HEK293T (cell line): ENCODE data around the gene ERFL.
"Not testable (repeated sequence)": the region's sequence is repeated elsewhere in the genome, so short reads cannot be mapped to it uniquely, and the experiment has no call there.

Source experiments
- CTCF ChIA-PET: fragments of 350-600 bp; formaldehyde crosslinking; extraction: SDS; loops from one replicate; lab custom pipeline; 2021; ENCODE audit warnings: antibody characterized with exemption, inconsistent platforms; lab: Yijun Ruan, JAX
- POLR2A ChIA-PET: fragments of 350-600 bp; formaldehyde crosslinking; extraction: SDS; loops from one replicate; lab custom pipeline; 2020; ENCODE audit warnings: antibody characterized with exemption, inconsistent platforms; lab: Yijun Ruan, JAX
- DNase-seq: peaks from one replicate; pipeline ENCODE4 v3.0.0; 2012; ENCODE audit warnings: mixed read lengths; ENCODE audit errors: extremely low spot score
- ARNT ChIP-seq: fragments of 450-650 bp; IDR thresholded peaks from 2 replicates; pipeline ENCODE4 v1.6.1; 2017; ENCODE audit warnings: mild to moderate bottlenecking
- BHLHE40 ChIP-seq: fragments of 450-650 bp; IDR thresholded peaks from 2 replicates; pipeline ENCODE4 v1.6.1; 2016; ENCODE audit warnings: mild to moderate bottlenecking, moderate library complexity, borderline replicate concordance
- CTBP1 ChIP-seq: fragments of 450-650 bp; IDR thresholded peaks from 2 replicates; pipeline ENCODE4 v1.6.1; 2016; ENCODE audit warnings: borderline replicate concordance
- ELF4 ChIP-seq: fragments of 450-650 bp; IDR thresholded peaks from 2 replicates; pipeline ENCODE4 v1.6.1; 2017; ENCODE audit warnings: antibody characterized with exemption
- FOXA1 ChIP-seq: fragments of 450-650 bp; IDR thresholded peaks from 2 replicates; pipeline ENCODE4 v1.6.1; 2016; ENCODE audit warnings: mild to moderate bottlenecking
- FOXK2 ChIP-seq: fragments of 450-650 bp; IDR thresholded peaks from 2 replicates; pipeline ENCODE4 v1.6.1; 2016; ENCODE audit warnings: mild to moderate bottlenecking
- FOXM1 ChIP-seq: fragments of 450-650 bp; IDR thresholded peaks from 2 replicates; pipeline ENCODE4 v1.6.1; 2017; ENCODE audit warnings: mild to moderate bottlenecking, borderline replicate concordance
- HDGF ChIP-seq: fragments of 450-650 bp; IDR thresholded peaks from 2 replicates; pipeline ENCODE4 v1.6.1; 2017; ENCODE audit warnings: antibody characterized with exemption, borderline replicate concordance
- L3MBTL2 ChIP-seq: fragments of 450-650 bp; conservative IDR thresholded peaks from 2 replicates; pipeline ENCODE4 v1.6.1; 2016; ENCODE audit warnings: mild to moderate bottlenecking
- LEF1 ChIP-seq: fragments of 450-650 bp; IDR thresholded peaks from 2 replicates; pipeline ENCODE4 v1.6.1; 2017; ENCODE audit warnings: mild to moderate bottlenecking, borderline replicate concordance
- NFRKB ChIP-seq: fragments of 450-650 bp; IDR thresholded peaks from 2 replicates; pipeline ENCODE4 v1.6.1; 2016; ENCODE audit warnings: mild to moderate bottlenecking, moderate library complexity
- SP1 ChIP-seq: fragments of 450-650 bp; IDR thresholded peaks from 2 replicates; pipeline ENCODE4 v1.6.1; 2017
- SUZ12 ChIP-seq: fragments of 450-650 bp; IDR thresholded peaks from 2 replicates; pipeline ENCODE4 v1.6.1; 2016; ENCODE audit warnings: mild to moderate bottlenecking
- TARDBP ChIP-seq: fragments of 450-650 bp; IDR thresholded peaks from 2 replicates; pipeline ENCODE4 v1.6.1; 2016
- ZNF384 ChIP-seq: fragments of 450-650 bp; IDR thresholded peaks from 2 replicates; pipeline ENCODE4 v1.6.1; 2016
- TF ChIP-seq, protein P1 (sequence below): fragments of 450-650 bp; IDR thresholded peaks from 2 replicates; pipeline ENCODE4 v1.6.1; 2016

The ERFL gene

DNA sequence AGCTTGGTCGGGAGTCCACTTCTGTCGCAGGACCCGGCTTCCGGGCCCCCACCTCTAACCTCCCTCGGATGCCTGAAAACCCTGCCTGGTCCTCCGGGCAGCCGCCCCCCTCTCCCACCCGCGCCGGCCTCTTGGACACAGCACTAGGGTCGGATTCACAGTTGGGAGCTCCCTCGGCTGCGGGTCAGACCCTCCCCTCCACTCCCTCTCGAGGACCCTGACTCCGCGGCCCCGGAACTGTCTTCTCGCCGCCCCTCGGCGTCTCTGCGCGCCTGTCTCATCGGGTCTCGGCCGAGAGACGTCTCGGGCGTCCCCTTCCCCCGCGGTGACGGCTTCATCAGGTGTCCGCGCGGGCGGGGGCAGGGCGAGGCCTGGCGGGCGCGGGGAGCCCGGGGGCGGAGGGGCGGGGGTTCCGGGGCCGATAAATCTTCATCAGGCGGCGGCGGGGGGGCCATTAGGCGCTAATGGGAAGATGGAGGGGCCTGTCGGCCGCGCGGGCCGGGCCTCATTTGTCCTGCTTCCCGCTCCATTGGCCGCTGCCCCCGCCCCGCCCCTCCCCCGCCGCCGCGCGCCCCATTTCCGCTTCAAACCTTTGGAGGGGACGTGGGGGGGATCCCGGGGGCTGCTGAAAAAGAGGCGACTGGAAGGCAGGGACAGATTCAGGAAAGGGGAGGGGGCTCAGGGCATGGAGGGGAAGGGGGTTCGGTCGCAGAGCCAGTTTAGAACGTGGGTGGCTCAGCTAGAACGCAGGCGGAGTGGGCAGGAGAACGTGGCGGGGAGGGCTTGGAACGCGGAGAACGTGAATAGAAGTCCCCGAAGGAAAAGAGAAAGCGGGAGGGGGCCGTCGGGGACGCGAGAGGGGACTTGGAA is 11.8 kb upstream of the ERFL start:
- DNase-seq: no peak
- ChIA-PET POLR2A (interaction anchor here (1.7 kb wide), 1 partner anchor 80 kb away, joined by 7 read pairs; the partner anchor contains the start of gene RPS19), CTCF (no interaction called here)

DNA sequence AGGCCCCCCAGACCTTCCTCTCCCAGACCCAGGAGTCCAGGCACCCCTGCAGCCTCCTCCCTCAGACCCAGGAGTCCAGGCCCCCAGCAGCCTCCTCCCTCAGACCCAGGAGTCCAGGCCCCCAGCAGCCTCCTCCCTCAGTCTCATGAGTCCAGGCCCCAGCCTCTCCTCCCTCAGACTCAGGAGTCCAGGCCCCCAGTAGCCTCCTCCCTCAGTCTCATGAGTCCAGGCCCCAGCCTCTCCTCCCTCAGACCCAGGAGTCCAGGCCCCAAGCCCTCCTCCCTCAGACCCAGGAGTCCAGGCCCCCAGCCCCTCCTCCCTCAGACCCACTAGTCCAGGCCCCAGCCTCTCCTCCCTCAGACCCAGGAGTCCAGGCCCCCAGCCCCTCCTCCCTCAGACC is 11.0 kb upstream of the ERFL start:
- CTCF ChIA-PET, DNase-seq: not testable (repeated sequence)
- POLR2A ChIA-PET: interaction anchor here (1.7 kb wide), 1 partner anchor 79 kb away, joined by 7 read pairs; the partner anchor contains the start of gene RPS19

More for the DNA sequence above, 11.8 kb upstream of the ERFL start:
- no peak for TF ChIP-seq ZNF384
- no peak for TF ChIP-seq BHLHE40
- TF ChIP-seq FOXK2: no peak
- TF ChIP-seq NFRKB: no peak

DNA sequence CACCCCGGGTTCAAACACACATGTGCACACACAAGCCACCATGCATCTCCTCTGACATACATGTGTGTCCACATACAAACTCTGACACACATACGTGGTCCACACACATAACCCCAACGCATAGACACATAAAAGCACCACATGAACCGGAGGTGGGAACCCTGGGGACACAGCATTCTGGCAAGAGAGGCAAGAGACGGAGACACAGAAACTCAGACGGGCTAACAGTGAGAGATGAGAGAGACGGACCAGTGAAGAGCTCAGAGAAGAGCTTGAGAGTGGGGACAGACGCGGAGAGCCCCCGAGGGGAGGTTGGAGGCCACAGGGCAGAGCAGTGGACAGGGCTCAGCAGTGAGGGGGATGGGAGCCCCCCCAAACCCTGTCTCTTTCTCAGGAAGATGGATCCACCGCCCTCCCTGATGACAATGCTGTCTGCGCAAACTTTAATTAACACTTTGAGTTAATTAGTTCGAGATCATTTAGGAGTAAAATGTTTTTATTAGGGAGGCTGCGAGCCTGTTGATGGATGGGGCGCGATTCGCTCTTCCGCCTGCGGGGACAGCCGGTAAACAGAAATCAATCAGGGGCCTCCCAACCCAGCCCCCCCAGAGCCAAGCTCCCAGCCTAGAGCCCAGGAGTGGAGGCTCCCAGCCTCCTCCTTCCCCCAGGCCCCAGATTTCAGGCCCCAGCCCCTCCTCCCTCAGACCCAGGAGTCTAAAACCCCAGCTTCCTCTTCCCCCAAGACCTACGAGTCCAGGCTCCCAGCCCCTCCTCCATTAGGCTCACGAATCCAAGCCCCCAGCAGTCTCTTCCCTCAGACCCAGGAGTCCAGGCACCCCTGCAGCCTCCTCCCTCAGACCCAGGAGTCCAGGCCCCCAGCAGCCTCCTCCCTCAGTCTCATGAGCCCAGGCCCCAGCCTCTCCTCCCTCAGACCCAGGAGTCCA is 9.5 kb upstream of the ERFL start:
- CTCF ChIA-PET: no interaction called here
- POLR2A ChIA-PET: interaction anchor here (1.0 to 1.4 kb wide), 3 partner anchors 20 to 64 kb away, joined by 3 to 4 read pairs (median 3); no protein-coding TSS in a partner anchor
- DNase-seq: no peak
- no peak for TF ChIP-seq NFRKB
- TF ChIP-seq ZNF384: no peak
- TF ChIP-seq ARNT: no peak
- no peak for TF ChIP-seq SP1
- TF ChIP-seq CTBP1: no peak
- no peak for TF ChIP-seq SUZ12
- no peak for TF ChIP-seq LEF1
- no peak for TF ChIP-seq TARDBP
- no peak for TF ChIP-seq FOXK2

DNA sequence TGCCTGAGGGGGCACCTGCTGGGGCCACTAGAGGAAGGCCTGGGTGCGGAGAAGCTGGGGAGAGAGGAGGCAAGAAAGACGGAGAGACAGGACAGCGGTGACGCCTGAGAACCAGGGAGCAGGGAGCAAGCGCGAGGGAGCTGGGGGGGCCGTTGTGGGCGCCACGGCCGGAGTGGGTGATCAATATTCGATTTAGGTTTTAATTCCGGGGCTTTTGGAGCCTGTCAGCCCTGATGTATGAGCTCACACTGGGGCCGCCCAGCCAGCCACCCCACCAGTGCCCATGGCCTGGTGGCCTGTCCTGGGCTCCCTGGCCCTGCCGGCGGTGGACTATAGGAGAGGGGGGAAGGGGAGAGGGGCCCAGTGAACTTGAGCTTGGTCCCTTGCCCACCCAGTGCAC is 8.7 kb upstream of the ERFL start:
- TF ChIP-seq CTBP1 (no peak), SP1 (no peak), TARDBP (no peak), NFRKB (no peak), SUZ12 (no peak), L3MBTL2 (no peak), LEF1 (no peak), FOXA1 (no peak), BHLHE40 (no peak), FOXK2 (no peak), ZNF384 (no peak), ELF4 (no peak), HDGF (no peak), FOXM1 (no peak)
- TF ChIP-seq, protein P1, sequence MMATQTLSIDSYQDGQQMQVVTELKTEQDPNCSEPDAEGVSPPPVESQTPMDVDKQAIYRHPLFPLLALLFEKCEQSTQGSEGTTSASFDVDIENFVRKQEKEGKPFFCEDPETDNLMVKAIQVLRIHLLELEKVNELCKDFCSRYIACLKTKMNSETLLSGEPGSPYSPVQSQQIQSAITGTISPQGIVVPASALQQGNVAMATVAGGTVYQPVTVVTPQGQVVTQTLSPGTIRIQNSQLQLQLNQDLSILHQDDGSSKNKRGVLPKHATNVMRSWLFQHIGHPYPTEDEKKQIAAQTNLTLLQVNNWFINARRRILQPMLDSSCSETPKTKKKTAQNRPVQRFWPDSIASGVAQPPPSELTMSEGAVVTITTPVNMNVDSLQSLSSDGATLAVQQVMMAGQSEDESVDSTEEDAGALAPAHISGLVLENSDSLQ: no peak
- DNase-seq: no peak
- CTCF ChIA-PET: no interaction called here
- POLR2A ChIA-PET: interaction anchor here (1.0 to 1.4 kb wide), 3 partner anchors 21 to 63 kb away, joined by 3 to 4 read pairs (median 3); no protein-coding TSS in a partner anchor

DNA sequence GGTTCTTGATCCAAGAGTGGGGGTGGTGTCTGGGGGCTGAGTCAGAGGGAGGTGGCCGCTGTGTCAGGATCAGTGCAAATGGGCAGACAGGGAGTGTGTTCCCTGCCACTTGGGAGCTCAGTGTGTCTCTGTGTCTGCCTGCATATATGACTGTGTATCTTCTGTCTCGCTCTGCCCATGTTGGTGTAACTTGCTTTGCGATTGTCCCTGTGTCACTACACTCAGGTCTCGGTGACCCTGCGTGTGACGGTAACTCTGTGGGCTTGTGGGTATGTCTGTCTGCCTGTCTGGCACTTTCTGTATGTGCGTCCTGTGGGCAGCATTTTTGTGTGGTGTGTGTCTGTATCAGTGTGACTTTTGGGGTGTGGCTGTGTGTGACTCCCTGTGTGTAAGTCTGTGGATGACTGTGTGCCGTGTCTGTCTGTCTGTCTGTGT is 8.2 kb upstream of the ERFL start:
- ChIA-PET POLR2A (interaction anchor here (0.6 kb wide), 1 partner anchor 143 kb away, joined by 3 read pairs; no protein-coding TSS in a partner anchor), CTCF (no interaction called here)
- TF ChIP-seq, protein P1: no peak
- no peak for TF ChIP-seq NFRKB
- no peak for TF ChIP-seq FOXK2
- DNase-seq: no peak

- ChIA-PET CTCF (no interaction called here), POLR2A (interaction anchor here (0.6 kb wide), 1 partner anchor 143 kb away, joined by 3 read pairs; no protein-coding TSS in a partner anchor)
- no peak for DNase-seq
- TF ChIP-seq, protein P1: no peak
- no peak for TF ChIP-seq BHLHE40
- TF ChIP-seq FOXK2: no peak
- TF ChIP-seq TARDBP: no peak
- no peak for TF ChIP-seq FOXA1
- TF ChIP-seq SP1: no peak
- no peak for TF ChIP-seq ARNT
- TF ChIP-seq HDGF: no peak
- no peak for TF ChIP-seq ZNF384
- TF ChIP-seq LEF1: no peak
- TF ChIP-seq L3MBTL2: no peak
- no peak for TF ChIP-seq FOXM1
- TF ChIP-seq NFRKB: no peak
- TF ChIP-seq CTBP1: no peak
- TF ChIP-seq ELF4: no peak
- TF ChIP-seq SUZ12: no peak
These were observed 7.6 kb upstream of the ERFL start for GRCh38 chr19:41935760-41936415.
